Stimulated activated CD4-positive, alpha-beta T cell treated with anti-CD3 and anti-CD28 coated beads, Interleukin-1b, Interleukin-23, amount 100 ng/mL, for 48 hours (primary cell): Measurements from ENCODE around the gene AGFG2.

Experiments used
- DNase-seq: peaks from one replicate; pipeline ENCODE4 v3.0.0-alpha.2; 2020

AGFG2 gene

DNA sequence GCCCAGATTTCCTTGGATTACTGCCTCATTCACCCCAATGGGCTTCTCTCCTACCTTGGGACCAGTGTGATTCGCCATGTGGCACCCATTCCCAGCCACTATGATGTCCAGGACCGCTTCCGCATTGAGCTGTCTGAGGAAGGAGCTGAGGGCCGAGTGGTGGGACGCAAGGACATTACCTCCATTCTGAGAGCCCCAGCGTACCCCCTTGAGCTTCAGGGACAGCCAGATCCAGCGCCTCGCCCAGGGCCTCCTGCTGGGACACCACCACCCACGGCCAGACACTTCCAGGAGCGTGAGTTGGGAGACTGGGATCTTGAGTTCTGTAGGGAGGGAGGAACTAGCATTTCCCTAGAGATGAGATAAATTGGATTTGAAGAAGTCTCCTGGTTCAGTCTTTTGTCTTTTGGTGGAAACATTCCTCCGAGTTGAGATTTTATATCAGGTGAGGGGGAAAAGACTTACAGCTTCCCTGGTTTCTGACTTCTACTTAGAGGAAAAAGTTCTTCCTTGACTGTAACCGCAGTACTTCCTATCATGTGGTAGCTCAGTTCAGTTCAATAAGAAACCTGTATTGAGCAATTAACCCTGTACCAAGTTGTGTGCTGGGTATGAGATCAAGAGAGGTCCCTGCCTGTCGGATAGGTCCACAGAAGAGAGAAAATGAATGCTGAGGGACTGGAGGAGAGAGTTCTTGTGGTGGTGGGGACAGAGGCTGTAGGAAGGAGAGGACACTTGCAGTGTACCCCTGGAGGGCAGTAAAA, 74.6 kb downstream of the AGFG2 start:
- DNase-seq = no peak

DNA sequence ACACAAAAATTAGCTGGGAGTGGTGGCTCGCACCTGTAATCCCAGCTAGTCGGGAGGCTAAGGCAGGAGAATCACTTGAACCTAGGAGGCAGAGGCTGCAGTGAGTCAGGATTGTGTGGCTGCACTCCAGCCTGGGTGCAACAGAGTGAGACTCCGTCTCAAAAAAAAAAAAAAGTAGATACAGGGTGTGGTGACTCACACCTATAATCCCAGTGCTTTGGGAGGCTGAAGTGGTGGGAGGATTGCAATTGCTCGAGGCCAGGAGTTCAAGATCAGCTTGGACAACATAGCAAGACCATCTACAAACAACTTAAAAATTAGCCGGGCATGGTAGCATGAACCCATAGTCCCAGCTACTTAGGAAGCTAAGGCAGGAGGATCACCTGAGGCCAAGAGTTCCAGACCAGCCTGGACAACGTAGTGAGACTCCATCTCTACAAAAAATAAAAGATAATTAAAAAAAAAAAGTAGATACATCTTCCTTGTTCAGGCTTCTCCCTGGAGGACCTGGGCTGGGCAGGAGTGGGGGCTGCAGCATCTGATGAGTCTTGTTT, 75.4 kb downstream of the AGFG2 start:
- no peak for DNase-seq
